ENCODE data around the gene UNK. TPM values are rescaled to one million over a fixed set of nuclear protein-coding genes. Genes with fewer than 3 reads are reported as not detected.

UNK gene
- total and polyA plus RNA-seq, 9 of the 15 experiments (the other 6 are each of a cell fraction or from before 2014, with no cell fraction given), result 12.8 to 38.6 (median 24.8) TPM

GRCh38 chr17:75754378-75755204 lies 30.0 kb upstream of the UNK start (continued):
- TF ChIP-seq PCBP2 (IDR thresholded peaks at IDR 0.05; ENCODE audit: low read depth, low read length, poor library complexity, severe bottlenecking), result no peak
- TF ChIP-seq SMAD2 (IDR thresholded peaks at IDR 0.05; ENCODE audit: low read depth, low read length), result no peak
- TF ChIP-seq PPARD (CRISPR knock-in tag; IDR thresholded peaks at IDR 0.05), result no peak
- TF ChIP-seq CC2D1A (IDR thresholded peaks at IDR 0.05), result no peak
- 0 out of 2 replicates have a peak, but pooled peaks have one; percentile 12 for TF ChIP-seq MTA2 (IDR thresholded peaks at IDR 0.05; ENCODE audit: low read depth)
- TF ChIP-seq NR2F6 (CRISPR knock-in tag; IDR thresholded peaks at IDR 0.05), result no peak
- TF ChIP-seq HDAC1 (IDR thresholded peaks at IDR 0.05), result peak in 1 of 2 experiments; percentile 72; a peak in 2 of 4 replicates
- TF ChIP-seq ETV1 (tag; conservative IDR thresholded peaks at IDR 0.05; ENCODE audit: low read depth), result no peak
- TF ChIP-seq CHD4 (IDR thresholded peaks at IDR 0.05; ENCODE audit: insufficient read depth, insufficient replicate concordance, low read depth, low read length, poor library complexity, severe bottlenecking), result no peak
- no peak for TF ChIP-seq SNRNP70 (optimal IDR thresholded peaks at IDR 0.05; ENCODE audit: low read depth, low read length)
- peak; percentile 16; the same call in 1 of the 2 replicates for TF ChIP-seq SMARCE1 (IDR thresholded peaks at IDR 0.05)
- no peak for TF ChIP-seq CBX3 (IDR thresholded peaks at IDR 0.05; ENCODE audit: borderline replicate concordance in 1 of 2, low read length in 2 of 2)
- TF ChIP-seq ZFPM2 (CRISPR knock-in tag; IDR thresholded peaks at IDR 0.05), result no peak
- no peak for TF ChIP-seq ZNF699 (CRISPR knock-in tag; IDR thresholded peaks at IDR 0.05; ENCODE audit: insufficient replicate concordance)
- peak; percentile 43 for TF ChIP-seq L3MBTL2 (IDR thresholded peaks at IDR 0.05)
- no peak for TF ChIP-seq ZNF274 (IDR thresholded peaks at IDR 0.05; ENCODE audit: borderline replicate concordance, low read depth, low read length)
- peak; percentile 35; the same call in 1 of the 2 replicates for TF ChIP-seq ARID1B (IDR thresholded peaks at IDR 0.05)
- no peak for TF ChIP-seq E2F4 (CRISPR knock-in tag; IDR thresholded peaks at IDR 0.05; ENCODE audit: low read depth)
- no peak for TF ChIP-seq TAF1 (IDR thresholded peaks at IDR 0.05; ENCODE audit: control insufficient read depth, extremely low read depth, insufficient read depth, low read length, severe bottlenecking)
- TF ChIP-seq ZNF449 (CRISPR knock-in tag; IDR thresholded peaks at IDR 0.05), result no peak
- TF ChIP-seq ARID2 (IDR thresholded peaks at IDR 0.05), result no peak
- no peak for TF ChIP-seq SOX6 (IDR thresholded peaks at IDR 0.05)
- TF ChIP-seq BDP1 (IDR thresholded peaks at IDR 0.05; ENCODE audit: insufficient read depth, insufficient read length), result no peak
- no peak for TF ChIP-seq PTTG1 (tag; IDR thresholded peaks at IDR 0.05; ENCODE audit: low read depth)
- TF ChIP-seq MNT (conservative IDR thresholded peaks at IDR 0.05), result peak in 1 of 2 experiments; percentile 55; a peak in 1 of 4 replicates
- peak; percentile 72 for TF ChIP-seq PHF20 (IDR thresholded peaks at IDR 0.05; ENCODE audit: partially characterized antibody)
